Upper lobe of right lung (tissue), 1 donor: ENCODE results near the gene RHCG. TPM values are rescaled to one million over a fixed set of nuclear protein-coding genes. Genes with fewer than 3 reads are reported as not detected.

ENCODE experiments used
- ATAC-seq: fragments of 200-7000 bp; cut with Tn5 transposase; one replicate; pipeline ENCODE4 v1.9.1; 2020; ENCODE audit warnings: mild to moderate bottlenecking, moderate library complexity
- DNase-seq: peaks from one replicate; pipeline ENCODE4 v3.0.0-alpha.2; 2020
- H3K27ac ChIP-seq: fragments of 200-600 bp; one replicate; pipeline ENCODE4 v1.8.0; 2022
- H3K27me3 ChIP-seq: fragments of 200-600 bp; one replicate; pipeline ENCODE4 v1.8.0; 2022; ENCODE audit warnings: mild to moderate bottlenecking
- H3K36me3 ChIP-seq: fragments of 200-600 bp; one replicate; pipeline ENCODE4 v1.8.0; 2022
- H3K4me1 ChIP-seq: fragments of 200-600 bp; one replicate; pipeline ENCODE4 v1.8.0; 2022
- H3K4me3 ChIP-seq: fragments of 200-600 bp; one replicate; pipeline ENCODE4 v1.8.0; 2022; ENCODE audit warnings: mild to moderate bottlenecking
- H3K9me3 ChIP-seq: fragments of 200-600 bp; one replicate; pipeline ENCODE4 v1.8.0; 2022
- intact Hi-C: fragments of 100-400 bp; cut with DNase I; formaldehyde crosslinking; loops from one replicate; pipeline ENCODE4 v1.11.0; 2022
- total RNA-seq: library from RNA; stranded (reverse); fragmentation: NEBNext Ultra II Directional; extraction: Animal tissue kit (Norgen Biotek cat#: 25700); gene quantifications from one replicate; pipeline ENCODE4 v1.2.1, GENCODE V29; 2021
- TF ChIP-seq, protein P1 (sequence below): fragments of 200-600 bp; IDR thresholded peaks from one replicate; pipeline ENCODE4 v1.8.0; 2022; ENCODE audit warnings: antibody characterized with exemption
- donor health status: DM: no; HTN: yes; CAD: no; lungs with severe emphysema.

RHCG gene
- total RNA-seq, 1 donor from 2014 or later: not detected

DNA sequence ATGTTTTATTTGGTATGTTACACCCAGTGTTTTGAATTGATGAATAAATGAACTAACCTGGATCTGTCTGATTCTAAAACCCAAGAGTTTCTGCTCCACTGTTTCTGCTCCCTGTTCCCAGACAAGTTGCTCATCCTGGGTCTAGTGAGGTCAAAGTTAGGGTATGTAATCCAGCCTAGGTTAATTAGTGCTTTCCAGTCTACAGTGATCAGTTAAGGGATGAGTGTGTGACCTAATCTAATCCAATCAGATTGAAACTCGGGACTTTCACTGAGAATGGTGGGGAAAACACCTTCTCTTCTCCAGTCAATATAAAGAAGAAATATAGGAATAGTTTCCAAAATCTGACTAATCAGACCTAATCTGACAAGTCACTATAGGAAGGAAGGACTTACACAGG is 27.8 kb upstream of the RHCG start:
- no peak overlapping the region for H3K27ac ChIP-seq
- no peaks in the 10 kb centered on the region for H3K9me3 ChIP-seq
- intact Hi-C loops: no loop called here
- ATAC-seq (no peak), DNase-seq (no peak)
- H3K4me1 ChIP-seq: no peaks in the 10 kb centered on the region
- H3K36me3 ChIP-seq: no peaks in the 10 kb centered on the region
- TF ChIP-seq, protein P1, sequence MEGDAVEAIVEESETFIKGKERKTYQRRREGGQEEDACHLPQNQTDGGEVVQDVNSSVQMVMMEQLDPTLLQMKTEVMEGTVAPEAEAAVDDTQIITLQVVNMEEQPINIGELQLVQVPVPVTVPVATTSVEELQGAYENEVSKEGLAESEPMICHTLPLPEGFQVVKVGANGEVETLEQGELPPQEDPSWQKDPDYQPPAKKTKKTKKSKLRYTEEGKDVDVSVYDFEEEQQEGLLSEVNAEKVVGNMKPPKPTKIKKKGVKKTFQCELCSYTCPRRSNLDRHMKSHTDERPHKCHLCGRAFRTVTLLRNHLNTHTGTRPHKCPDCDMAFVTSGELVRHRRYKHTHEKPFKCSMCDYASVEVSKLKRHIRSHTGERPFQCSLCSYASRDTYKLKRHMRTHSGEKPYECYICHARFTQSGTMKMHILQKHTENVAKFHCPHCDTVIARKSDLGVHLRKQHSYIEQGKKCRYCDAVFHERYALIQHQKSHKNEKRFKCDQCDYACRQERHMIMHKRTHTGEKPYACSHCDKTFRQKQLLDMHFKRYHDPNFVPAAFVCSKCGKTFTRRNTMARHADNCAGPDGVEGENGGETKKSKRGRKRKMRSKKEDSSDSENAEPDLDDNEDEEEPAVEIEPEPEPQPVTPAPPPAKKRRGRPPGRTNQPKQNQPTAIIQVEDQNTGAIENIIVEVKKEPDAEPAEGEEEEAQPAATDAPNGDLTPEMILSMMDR: no peak
- H3K4me3 ChIP-seq: no peak overlapping the region
- H3K27me3 ChIP-seq: no peaks in the 10 kb centered on the region

DNA sequence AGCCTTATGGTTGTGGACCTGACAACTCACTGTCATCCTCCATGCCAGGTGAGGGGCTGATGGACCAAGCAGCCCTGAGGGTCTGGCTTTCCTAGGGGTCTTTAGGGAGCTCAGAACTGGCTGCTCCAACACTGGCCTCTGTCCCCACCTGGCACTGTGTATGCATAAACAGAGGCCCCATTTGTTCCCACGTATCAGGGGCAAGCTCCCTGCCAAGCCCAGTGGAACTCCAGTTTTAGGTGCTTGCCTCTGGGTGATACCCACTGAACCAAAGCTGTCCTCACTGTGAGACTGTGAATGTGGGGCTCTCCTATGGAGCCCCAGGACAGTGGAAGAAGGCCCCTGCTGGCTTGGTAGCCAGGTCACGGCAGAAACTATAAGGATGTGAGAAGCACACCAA is 26.7 kb upstream of the RHCG start:
- H3K4me1 ChIP-seq: no peaks in the 10 kb centered on the region
- H3K27me3 ChIP-seq: no peaks in the 10 kb centered on the region
- ATAC-seq (no peak), DNase-seq (no peak)
- no peak overlapping the region for H3K27ac ChIP-seq
- H3K4me3 ChIP-seq: no peak overlapping the region
- TF ChIP-seq, protein P1: no peak
- intact Hi-C loops: no loop called here
- no peaks in the 10 kb centered on the region for H3K9me3 ChIP-seq
- H3K36me3 ChIP-seq: no peaks in the 10 kb centered on the region

DNA sequence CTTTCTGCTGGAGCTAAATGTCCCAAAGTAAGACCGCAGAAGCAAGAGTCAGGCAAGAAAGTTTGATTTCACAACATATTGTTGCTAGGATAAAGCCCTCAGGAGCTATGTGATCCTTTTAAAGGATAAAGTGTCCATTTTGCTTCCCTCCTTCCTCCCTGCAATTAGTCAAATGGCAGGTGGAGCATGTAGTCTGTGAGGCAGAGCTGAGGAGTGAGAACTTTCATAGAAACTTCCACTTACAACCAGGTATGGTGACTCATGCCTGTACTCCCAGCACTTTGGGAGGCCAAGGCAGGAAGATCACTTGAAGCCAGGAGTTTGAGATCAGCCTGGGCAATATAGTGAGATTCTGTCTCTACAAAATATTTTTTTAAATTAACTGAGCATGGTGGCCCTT is 25.2 kb upstream of the RHCG start:
- Histone ChIP-seq H3K27me3 (no peaks in the 10 kb centered on the region), H3K4me3 (no peak overlapping the region), H3K9me3 (no peaks in the 10 kb centered on the region), H3K4me1 (no peaks in the 10 kb centered on the region), H3K27ac (no peak overlapping the region), H3K36me3 (no peaks in the 10 kb centered on the region)
- intact Hi-C loops: no loop called here
- ATAC-seq: no peak
- TF ChIP-seq, protein P1: no peak
- DNase-seq: no peak

DNA sequence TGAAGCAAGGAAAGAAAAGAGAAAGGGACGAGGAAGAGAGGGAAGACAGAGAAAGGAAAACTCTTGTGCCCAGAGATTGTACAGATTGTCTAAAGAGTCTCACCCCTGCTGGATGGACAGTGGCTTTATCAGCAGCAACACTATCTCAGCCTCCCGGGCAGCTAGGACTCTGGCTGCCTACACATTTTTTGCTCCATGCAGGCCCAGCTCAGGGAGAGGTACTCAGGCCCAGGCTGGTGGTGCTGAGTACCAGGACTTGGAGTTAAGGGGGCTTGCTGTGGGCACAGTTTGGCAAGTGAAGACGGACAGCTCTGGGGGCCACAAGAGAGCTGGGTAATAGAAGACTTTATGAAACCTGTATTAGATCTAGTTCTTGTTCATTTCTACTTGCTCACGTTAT is 19.1 kb upstream of the RHCG start:
- Histone ChIP-seq H3K4me1 (no peaks in the 10 kb centered on the region), H3K4me3 (no peak overlapping the region), H3K27ac (no peak overlapping the region), H3K36me3 (no peaks in the 10 kb centered on the region), H3K27me3 (peaks cover 9% of the 10 kb centered on the region), H3K9me3 (no peaks in the 10 kb centered on the region)
- no peak for ATAC-seq
- intact Hi-C loops: no loop called here
- no peak for DNase-seq
- TF ChIP-seq, protein P1: no peak

DNA sequence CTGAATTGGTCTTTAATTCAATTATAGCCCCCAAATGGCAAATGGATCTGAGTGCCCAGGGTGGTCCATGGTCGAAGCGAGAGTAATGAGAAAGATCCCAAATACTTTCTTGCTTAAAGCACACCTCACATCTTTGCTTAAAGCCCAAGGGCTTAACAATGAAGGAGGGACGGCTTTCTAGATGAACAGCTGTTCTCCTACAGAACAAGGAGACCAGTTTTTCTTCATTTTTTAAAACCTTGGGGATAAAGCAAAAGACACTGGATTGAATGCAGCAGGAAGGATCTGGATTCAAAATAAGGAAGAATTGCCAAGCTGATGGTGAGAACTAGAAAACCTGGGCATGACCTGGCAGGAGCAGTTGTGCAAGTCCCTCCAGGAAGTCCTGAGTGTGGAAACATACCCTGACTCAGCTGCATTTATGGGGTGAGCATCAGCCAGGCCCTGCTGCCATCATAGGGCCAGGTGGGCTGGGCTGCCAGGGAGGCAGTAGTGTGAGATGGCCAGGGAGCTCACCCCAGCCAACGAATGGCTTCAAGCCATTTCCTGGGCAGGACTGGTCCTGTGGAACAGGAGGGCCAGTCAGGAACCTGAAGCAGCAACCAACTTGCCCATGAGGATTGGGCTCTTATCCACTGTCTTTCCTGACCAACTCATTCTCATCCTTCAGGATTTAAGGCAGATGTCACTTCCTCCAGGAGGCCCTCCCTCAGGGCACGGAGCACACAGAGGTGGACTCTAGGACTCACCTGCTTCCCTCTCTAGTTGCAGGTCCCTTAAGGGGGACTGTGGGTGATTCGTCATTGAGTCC is 18.4 kb upstream of the RHCG start:
- Histone ChIP-seq H3K4me3 (no peak overlapping the region), H3K9me3 (no peaks in the 10 kb centered on the region), H3K36me3 (no peaks in the 10 kb centered on the region), H3K4me1 (no peaks in the 10 kb centered on the region), H3K27me3 (peaks cover 9% of the 10 kb centered on the region), H3K27ac (no peak overlapping the region)
- DNase-seq: no peak
- ATAC-seq: peak; percentile 21
- TF ChIP-seq, protein P1: no peak
- intact Hi-C loops: no loop called here
